GM18861 (cell line): Measurements from ENCODE around the gene ANKS1B.
"Not testable (repeated sequence)": the region's sequence is repeated elsewhere in the genome, so short reads cannot be mapped to it uniquely, and the experiment has no call there.

ENCODE experiments used
- ATAC-seq: cut with Tn5 transposase; IDR thresholded peaks from one replicate; pipeline ENCODE4 v1.9.1; 2021; ENCODE audit not compliant: unreplicated experiment

The ANKS1B gene

GRCh38 chr12:99984271-99985128 is at the start of gene ANKS1B:
ANKS1B (minus strand) TSS chr12:99984936; CDS start chr12:99984237, 699 bp downstream.
- ATAC-seq = no peak

GRCh38 chr12:100031836-100032235 is 47.1 kb upstream of the ANKS1B start:
- no peak for ATAC-seq

GRCh38 chr12:100027671-100028070 is 42.9 kb upstream of the ANKS1B start:
- ATAC-seq = no peak

- ATAC-seq = no peak
Observed at GRCh38 chr12:100026241-100026640, 41.5 kb upstream of the ANKS1B start.

GRCh38 chr12:100024974-100025555 is 40.3 kb upstream of the ANKS1B start:
- ATAC-seq = no peak

- ATAC-seq = no peak
Observed at GRCh38 chr12:100020370-100020769, 35.6 kb upstream of the ANKS1B start.

GRCh38 chr12:100017056-100017455 is 32.3 kb upstream of the ANKS1B start:
- ATAC-seq = no peak

GRCh38 chr12:100016304-100016703 is 31.6 kb upstream of the ANKS1B start:
- ATAC-seq = not testable (repeated sequence)

- not testable (repeated sequence) for ATAC-seq
Observed at GRCh38 chr12:100005846-100006245, 21.1 kb upstream of the ANKS1B start.

GRCh38 chr12:99997806-99998205 is 13.1 kb upstream of the ANKS1B start:
- no peak for ATAC-seq

- ATAC-seq = no peak
Observed at GRCh38 chr12:99996095-99996494, 11.4 kb upstream of the ANKS1B start.

GRCh38 chr12:99985631-99986030 is 895 bp upstream of the ANKS1B start:
- no peak for ATAC-seq

- ATAC-seq = no peak
Observed at GRCh38 chr12:99985129-99985570, 414 bp upstream of the ANKS1B start.

GRCh38 chr12:99983456-99984258 is 1.1 kb downstream of the ANKS1B start:
- ATAC-seq = no peak

- no peak for ATAC-seq
Observed at GRCh38 chr12:99981639-99982190, 3.0 kb downstream of the ANKS1B start.

GRCh38 chr12:99979471-99979870 is 5.3 kb downstream of the ANKS1B start:
- ATAC-seq = no peak

GRCh38 chr12:99978152-99978551 is 6.6 kb downstream of the ANKS1B start:
- no peak for ATAC-seq

- no peak for ATAC-seq
Observed at GRCh38 chr12:99977550-99977949, 7.2 kb downstream of the ANKS1B start.

- ATAC-seq = no peak
Observed at GRCh38 chr12:99976762-99977161, 8.0 kb downstream of the ANKS1B start.

- no peak for ATAC-seq
Observed at GRCh38 chr12:99975321-99975720, 9.4 kb downstream of the ANKS1B start.

- no peak for ATAC-seq
Observed at GRCh38 chr12:99974146-99974545, 10.6 kb downstream of the ANKS1B start.
